ENCODE results near the gene PPP1R14C. TPM values are rescaled to one million over a fixed set of nuclear protein-coding genes. Genes with fewer than 3 reads are reported as not detected.
A peak's percentile ranks its signal among the peaks of the same experiment; 100 is the strongest.
"Not testable (repeated sequence)": the region's sequence is repeated elsewhere in the genome, so short reads cannot be mapped to it uniquely, and the experiment has no call there.

The PPP1R14C gene
- total RNA-seq, 2 donors from 2014 or later: not detected

- H3K4me3 Mint-ChIP-seq: no peak overlapping the region
- no peaks in the 10 kb centered on the region for H3K9me3 Mint-ChIP-seq
- no peaks in the 10 kb centered on the region for H3K4me1 Mint-ChIP-seq
- no peaks in the 10 kb centered on the region for H3K36me3 Mint-ChIP-seq (ENCODE audit: low read depth)
- peaks cover 24% of the 10 kb centered on the region for H3K27me3 Mint-ChIP-seq
- H3K27ac Mint-ChIP-seq: no peak overlapping the region
- ATAC-seq (replicated peaks): no peak
These were observed 84.4 kb downstream of the PPP1R14C start for GRCh38 chr6:150227281-150227680.

GRCh38 chr6:150228072-150228733, 85.4 kb downstream of the PPP1R14C start:
- no peaks in the 10 kb centered on the region for H3K4me1 Mint-ChIP-seq
- peaks cover 24% of the 10 kb centered on the region for H3K27me3 Mint-ChIP-seq
- ATAC-seq (replicated peaks): no peak
- H3K4me3 Mint-ChIP-seq: no peak overlapping the region
- H3K9me3 Mint-ChIP-seq: no peaks in the 10 kb centered on the region
- H3K36me3 Mint-ChIP-seq (ENCODE audit: low read depth): no peaks in the 10 kb centered on the region
- H3K27ac Mint-ChIP-seq: no peak overlapping the region

- H3K36me3 Mint-ChIP-seq (ENCODE audit: low read depth): no peaks in the 10 kb centered on the region
- peak; percentile 69 for ATAC-seq (replicated peaks)
- no peak overlapping the region for H3K4me3 Mint-ChIP-seq
- H3K27me3 Mint-ChIP-seq: peaks cover 17% of the 10 kb centered on the region
- H3K27ac Mint-ChIP-seq: no peak overlapping the region
- H3K4me1 Mint-ChIP-seq: no peaks in the 10 kb centered on the region
- H3K9me3 Mint-ChIP-seq: no peaks in the 10 kb centered on the region
These were observed 86.8 kb downstream of the PPP1R14C start for GRCh38 chr6:150229436-150230163.

GRCh38 chr6:150230164-150230561, 87.3 kb downstream of the PPP1R14C start:
- H3K9me3 Mint-ChIP-seq: no peaks in the 10 kb centered on the region
- H3K27ac Mint-ChIP-seq: no peak overlapping the region
- H3K36me3 Mint-ChIP-seq (ENCODE audit: low read depth): no peaks in the 10 kb centered on the region
- no peak overlapping the region for H3K4me3 Mint-ChIP-seq
- ATAC-seq (replicated peaks): no peak
- H3K27me3 Mint-ChIP-seq: peaks cover 14% of the 10 kb centered on the region
- peaks cover 3% of the 10 kb centered on the region for H3K4me1 Mint-ChIP-seq

- H3K36me3 Mint-ChIP-seq (ENCODE audit: low read depth): no peaks in the 10 kb centered on the region
- H3K27ac Mint-ChIP-seq: no peak overlapping the region
- peaks cover 14% of the 10 kb centered on the region for H3K27me3 Mint-ChIP-seq
- peaks cover 6% of the 10 kb centered on the region for H3K4me1 Mint-ChIP-seq
- no peaks in the 10 kb centered on the region for H3K9me3 Mint-ChIP-seq
- no peak for ATAC-seq (replicated peaks)
- H3K4me3 Mint-ChIP-seq: no peak overlapping the region
These were observed 88.1 kb downstream of the PPP1R14C start for GRCh38 chr6:150230832-150231524.

GRCh38 chr6:150231525-150231850, 88.6 kb downstream of the PPP1R14C start:
- Mint-ChIP-seq H3K9me3 (no peaks in the 10 kb centered on the region), H3K27ac (no peak overlapping the region), H3K27me3 (peaks cover 17% of the 10 kb centered on the region), H3K4me1 (peaks cover 6% of the 10 kb centered on the region), H3K4me3 (no peak overlapping the region), H3K36me3 (ENCODE audit: low read depth) (no peaks in the 10 kb centered on the region)
- ATAC-seq (replicated peaks): no peak

GRCh38 chr6:150233843-150234269, 91.0 kb downstream of the PPP1R14C start:
- H3K4me1 Mint-ChIP-seq: peaks cover 6% of the 10 kb centered on the region
- no peaks in the 10 kb centered on the region for H3K36me3 Mint-ChIP-seq (ENCODE audit: low read depth)
- ATAC-seq (replicated peaks): no peak
- peaks cover 13% of the 10 kb centered on the region for H3K27me3 Mint-ChIP-seq
- no peak overlapping the region for H3K27ac Mint-ChIP-seq
- H3K9me3 Mint-ChIP-seq: no peaks in the 10 kb centered on the region
- H3K4me3 Mint-ChIP-seq: no peak overlapping the region

GRCh38 chr6:150235218-150235617, 92.4 kb downstream of the PPP1R14C start:
- Mint-ChIP-seq H3K9me3 (peaks cover 4% of the 10 kb centered on the region), H3K4me3 (peak overlapping the region; percentile 7), H3K27ac (no peak overlapping the region), H3K27me3 (peaks cover 16% of the 10 kb centered on the region), H3K4me1 (peaks cover 6% of the 10 kb centered on the region), H3K36me3 (ENCODE audit: low read depth) (no peaks in the 10 kb centered on the region)
- peak; percentile 48 for ATAC-seq (replicated peaks)

- Mint-ChIP-seq H3K4me3 (no peak overlapping the region), H3K27ac (no peak overlapping the region), H3K36me3 (ENCODE audit: low read depth) (no peaks in the 10 kb centered on the region), H3K27me3 (peaks cover 10% of the 10 kb centered on the region), H3K9me3 (peaks cover 4% of the 10 kb centered on the region), H3K4me1 (peaks cover 6% of the 10 kb centered on the region)
- no peak for ATAC-seq (replicated peaks)
These were observed 93.3 kb downstream of the PPP1R14C start for GRCh38 chr6:150236114-150236513.

- no peak overlapping the region for H3K4me3 Mint-ChIP-seq
- no peak for ATAC-seq (replicated peaks)
- peaks cover 7% of the 10 kb centered on the region for H3K27me3 Mint-ChIP-seq
- H3K27ac Mint-ChIP-seq: no peak overlapping the region
- H3K4me1 Mint-ChIP-seq: peaks cover 6% of the 10 kb centered on the region
- no peaks in the 10 kb centered on the region for H3K36me3 Mint-ChIP-seq (ENCODE audit: low read depth)
- H3K9me3 Mint-ChIP-seq: peaks cover 4% of the 10 kb centered on the region
These were observed 93.7 kb downstream of the PPP1R14C start for GRCh38 chr6:150236544-150236943.

- peaks cover 11% of the 10 kb centered on the region for H3K4me1 Mint-ChIP-seq
- H3K36me3 Mint-ChIP-seq (ENCODE audit: low read depth): no peaks in the 10 kb centered on the region
- peaks cover 4% of the 10 kb centered on the region for H3K9me3 Mint-ChIP-seq
- H3K27ac Mint-ChIP-seq: no peak overlapping the region
- no peak for ATAC-seq (replicated peaks)
- H3K4me3 Mint-ChIP-seq: no peak overlapping the region
- H3K27me3 Mint-ChIP-seq: peaks cover 7% of the 10 kb centered on the region
These were observed 94.8 kb downstream of the PPP1R14C start for GRCh38 chr6:150237626-150238025.

GRCh38 chr6:150238336-150238741, 95.5 kb downstream of the PPP1R14C start:
- Mint-ChIP-seq H3K4me3 (no peak overlapping the region), H3K36me3 (ENCODE audit: low read depth) (no peaks in the 10 kb centered on the region), H3K9me3 (peaks cover 4% of the 10 kb centered on the region), H3K27ac (no peak overlapping the region), H3K4me1 (peaks cover 11% of the 10 kb centered on the region), H3K27me3 (peaks cover 7% of the 10 kb centered on the region)
- ATAC-seq (replicated peaks): no peak

- Mint-ChIP-seq H3K27ac (no peak overlapping the region), H3K9me3 (peaks cover 4% of the 10 kb centered on the region), H3K4me1 (peaks cover 11% of the 10 kb centered on the region), H3K4me3 (no peak overlapping the region), H3K27me3 (peaks cover 7% of the 10 kb centered on the region), H3K36me3 (ENCODE audit: low read depth) (no peaks in the 10 kb centered on the region)
- ATAC-seq (replicated peaks): no peak
These were observed 96.1 kb downstream of the PPP1R14C start for GRCh38 chr6:150238846-150239407.

- H3K27ac Mint-ChIP-seq: peak overlapping the region; percentile 54
- ATAC-seq (replicated peaks): peak; percentile 91
- not testable (repeated sequence) for H3K36me3 Mint-ChIP-seq (ENCODE audit: low read depth); H3K4me3 Mint-ChIP-seq; H3K9me3 Mint-ChIP-seq; H3K4me1 Mint-ChIP-seq; H3K27me3 Mint-ChIP-seq
These were observed 98.9 kb downstream of the PPP1R14C start for GRCh38 chr6:150241756-150242155.

All from activated T-helper 17 cell treated with anti-CD3 and anti-CD28 coated beads, Interleukin-2, amount 50 U/mL, for 72 hours (primary cell).